SH-SY5Y (cell line): ENCODE measurements around the gene S100A14.

ENCODE experiments used
- GATA2 ChIP-seq: IDR thresholded peaks from 2 replicates; pipeline ENCODE4 v1.6.1; 2011; ENCODE audit warnings: mild to moderate bottlenecking, low read depth, low read length
- GATA3 ChIP-seq: IDR thresholded peaks from 2 replicates; pipeline ENCODE4 v1.6.1; 2011; ENCODE audit warnings: low read depth, mild to moderate bottlenecking, low read length, moderate library complexity

The S100A14 gene

DNA sequence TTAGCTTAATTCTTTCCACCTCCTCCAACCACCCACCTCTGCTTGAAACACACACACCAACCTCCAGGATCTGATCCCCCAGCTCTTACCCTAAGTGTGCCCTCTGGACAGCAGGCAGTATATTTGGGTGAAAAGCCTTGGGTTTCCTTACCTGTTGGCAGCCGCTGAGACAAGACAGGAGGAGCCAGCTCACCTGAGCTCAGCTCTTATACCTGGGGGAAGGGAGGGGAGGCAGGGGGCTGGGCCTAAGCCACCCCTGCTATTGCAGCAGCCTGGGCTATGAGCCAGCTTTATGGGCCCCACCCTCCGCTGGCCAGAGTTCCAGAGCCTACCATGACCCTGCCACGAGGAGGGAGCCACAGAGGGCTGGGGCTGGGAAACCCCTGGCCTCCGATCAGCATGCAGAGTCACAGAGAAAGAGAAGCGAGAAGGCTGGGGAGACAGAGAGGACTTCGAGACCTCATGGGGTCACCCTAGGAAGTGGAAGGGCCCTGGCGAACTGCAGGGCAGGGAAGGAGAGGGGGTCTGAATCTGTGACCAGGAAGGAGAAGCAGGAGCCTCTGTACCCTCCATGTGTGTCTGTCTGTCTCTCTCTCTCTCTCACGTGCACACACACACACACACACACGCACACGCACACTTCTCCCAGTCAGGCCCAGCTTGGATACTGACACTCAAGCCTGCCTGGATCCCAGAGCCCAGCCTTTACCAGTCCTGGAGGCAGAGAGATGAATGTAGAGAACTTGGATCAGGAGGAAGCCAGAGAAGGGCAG lies at the start of gene S100A14:
Gene S100A14, minus strand, starts transcription at position 182 of the 773 bp plus-strand sequence. CDS start 467 bp downstream, outside the sequence.
- no peak for TF ChIP-seq GATA3
- TF ChIP-seq GATA2, result no peak

DNA sequence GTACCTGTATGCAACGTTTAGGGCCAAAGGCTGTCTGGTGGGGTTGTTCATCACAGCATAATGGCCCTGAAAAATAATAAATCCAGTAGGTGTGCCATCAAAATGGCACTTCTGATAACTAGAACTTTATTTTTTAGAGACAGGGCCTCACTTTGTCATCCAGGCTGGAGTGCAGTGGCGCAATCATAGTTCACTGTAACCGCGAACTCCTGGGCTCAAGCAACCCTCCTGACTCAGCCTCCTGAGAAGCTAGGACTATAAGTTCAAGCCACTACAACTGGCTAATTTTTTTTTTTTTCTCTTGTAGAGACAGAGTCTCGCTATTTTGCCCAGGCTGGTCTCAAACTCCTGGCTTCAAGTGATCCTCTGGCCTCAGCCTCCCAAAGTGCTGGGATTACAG lies 47.1 kb upstream of the S100A14 start:
- TF ChIP-seq GATA2 (no peak), GATA3 (no peak)

DNA sequence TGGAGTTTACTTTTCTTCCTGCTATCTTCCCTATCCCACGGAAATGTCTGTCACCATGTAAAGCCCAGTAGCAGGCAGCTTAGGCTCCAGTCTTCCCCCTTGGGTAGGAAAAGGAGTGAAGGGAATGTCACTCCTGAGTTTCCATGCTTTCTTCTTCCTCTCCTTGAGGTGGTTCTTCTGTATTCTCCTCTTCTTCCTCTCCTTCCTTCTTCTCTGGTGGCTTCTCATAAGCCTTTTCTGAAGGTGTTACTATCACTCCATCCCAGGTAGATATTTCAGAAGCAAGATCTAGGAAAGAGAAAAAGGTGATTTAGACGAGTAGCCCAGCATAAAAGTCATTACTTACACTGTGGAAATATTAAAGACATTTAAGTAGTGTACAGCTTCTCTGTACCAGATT lies 46.1 kb upstream of the S100A14 start:
- TF ChIP-seq GATA2 (no peak), GATA3 (no peak)

DNA sequence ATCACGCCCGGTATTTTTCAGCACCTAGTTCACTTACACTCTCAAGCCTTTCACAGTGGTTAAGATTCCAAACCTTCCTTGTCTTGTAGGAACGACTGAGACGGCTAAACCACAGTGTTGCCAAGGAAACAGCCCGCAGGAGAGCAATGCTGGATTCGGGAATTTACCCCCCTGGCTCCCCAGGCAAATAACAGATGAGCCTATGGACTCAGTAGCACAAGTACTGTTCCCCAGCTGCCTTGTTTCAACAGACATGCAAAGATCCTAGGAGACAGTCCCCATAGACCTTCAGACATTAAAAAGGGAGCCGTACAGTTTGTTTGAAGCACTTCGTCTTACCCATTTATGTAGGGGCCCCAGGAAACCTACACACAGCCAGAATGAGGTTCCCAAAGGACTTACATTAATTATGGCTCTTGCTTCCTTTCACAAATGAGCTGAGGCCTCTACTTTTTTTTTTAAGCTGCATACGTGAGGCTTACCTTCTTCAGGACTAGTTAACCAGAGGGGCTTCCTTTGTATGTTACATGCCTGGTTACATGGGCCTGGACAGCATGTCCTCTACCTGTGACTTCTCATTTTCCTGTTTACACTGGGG lies 45.1 kb upstream of the S100A14 start:
- no peak for TF ChIP-seq GATA2
- TF ChIP-seq GATA3, result no peak

DNA sequence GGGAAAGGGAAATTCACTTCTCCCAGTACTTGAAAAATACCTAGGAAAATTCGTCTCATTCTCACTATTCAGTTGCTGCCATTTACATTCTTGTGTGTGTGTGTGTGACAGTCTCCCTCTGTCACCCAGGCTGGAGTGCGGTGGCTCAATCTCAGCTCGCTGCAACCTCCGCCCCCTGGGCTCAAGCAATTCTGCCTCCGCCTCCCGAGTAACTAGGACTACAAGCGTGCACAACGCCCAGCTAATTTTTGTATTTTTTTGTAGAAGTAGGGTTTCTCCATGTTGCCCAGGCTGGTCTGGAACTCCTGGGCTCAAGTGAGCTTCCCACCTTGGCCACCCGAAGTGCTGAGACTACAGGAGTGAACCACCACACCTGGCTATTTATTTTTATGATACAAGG lies 43.5 kb upstream of the S100A14 start:
- TF ChIP-seq GATA2 (no peak), GATA3 (no peak)

DNA sequence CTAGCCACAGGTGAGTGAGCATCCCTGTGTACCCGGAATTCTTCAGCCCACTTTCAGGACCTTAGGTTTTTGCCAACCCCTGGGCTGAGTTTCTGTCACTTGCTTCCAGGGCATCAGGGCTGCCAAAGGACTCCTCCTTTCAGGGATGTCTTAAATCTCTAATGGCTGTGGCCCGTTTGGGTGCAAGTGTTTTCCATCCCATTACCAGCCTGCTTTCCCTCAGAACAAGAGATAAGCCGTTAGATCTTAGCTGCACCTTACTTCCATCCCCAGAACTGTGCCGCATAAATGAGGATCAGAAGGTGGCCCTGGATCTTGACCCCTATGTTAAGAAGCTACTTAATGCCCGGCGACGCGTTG lies 43.0 kb upstream of the S100A14 start:
- TF ChIP-seq GATA3 (no peak), GATA2 (no peak)

DNA sequence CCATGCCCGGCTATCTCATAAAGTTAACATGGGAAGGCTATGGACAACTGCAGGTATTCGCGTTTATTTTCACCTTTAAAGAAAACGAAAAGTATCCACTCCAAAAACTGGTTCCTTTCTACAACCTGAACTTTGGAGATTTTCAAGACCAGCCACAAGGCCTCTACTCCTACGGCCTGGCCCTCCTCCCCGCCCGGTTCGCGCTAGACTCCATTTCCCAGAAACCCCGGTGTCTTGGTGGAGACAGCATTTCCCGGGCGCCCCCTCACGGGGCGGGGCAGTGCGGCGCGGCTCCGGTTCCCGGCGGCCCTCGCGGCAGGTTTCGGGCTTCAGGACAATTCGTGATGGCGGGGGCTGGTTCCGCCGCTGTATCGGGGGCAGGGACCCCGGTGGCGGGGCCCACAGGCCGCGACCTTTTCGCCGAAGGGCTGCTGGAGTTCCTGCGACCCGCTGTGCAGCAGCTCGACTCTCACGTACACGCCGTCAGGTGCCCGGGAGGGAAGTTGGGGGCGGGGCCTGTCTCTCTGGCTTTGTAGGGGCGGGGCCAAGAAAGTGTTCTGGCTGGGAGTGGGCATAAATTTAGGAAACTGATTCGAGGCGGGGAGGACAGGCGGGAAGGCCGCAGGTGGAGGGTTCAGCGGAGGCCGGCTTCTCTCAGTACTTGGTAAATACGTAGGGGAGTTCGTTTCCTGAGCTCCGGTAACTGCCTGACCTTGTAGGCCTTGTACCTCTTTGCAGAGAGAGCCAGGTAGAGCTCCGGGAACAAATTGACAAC lies 42.5 kb upstream of the S100A14 start, which contains the start of gene SNAPIN:
Gene SNAPIN, plus strand, starts transcription at position 304 of the 775 bp plus-strand sequence. Its CDS starts 41 bp downstream, at position 345.
- TF ChIP-seq GATA3, result no peak
- TF ChIP-seq GATA2, result no peak

DNA sequence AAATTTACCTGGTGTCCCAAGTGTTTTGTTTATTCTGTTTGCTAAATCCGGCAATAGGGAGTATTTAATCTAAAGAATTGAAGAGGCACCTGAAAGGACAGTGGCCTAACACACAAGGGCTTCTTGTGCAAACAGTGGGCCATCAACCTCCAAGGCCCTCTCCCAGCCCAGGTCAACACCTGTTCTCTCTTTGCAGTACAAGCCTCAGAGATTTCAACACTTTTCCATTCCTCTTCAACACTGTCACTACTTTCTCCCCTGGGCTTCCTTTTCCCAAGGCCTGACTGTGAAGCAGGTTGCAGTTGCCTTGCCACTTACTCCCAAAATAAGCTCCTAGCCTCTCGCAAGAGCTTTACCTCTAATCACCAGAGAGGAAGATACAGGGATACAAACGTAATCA lies 39.2 kb upstream of the S100A14 start:
- TF ChIP-seq GATA3 (no peak), GATA2 (no peak)

DNA sequence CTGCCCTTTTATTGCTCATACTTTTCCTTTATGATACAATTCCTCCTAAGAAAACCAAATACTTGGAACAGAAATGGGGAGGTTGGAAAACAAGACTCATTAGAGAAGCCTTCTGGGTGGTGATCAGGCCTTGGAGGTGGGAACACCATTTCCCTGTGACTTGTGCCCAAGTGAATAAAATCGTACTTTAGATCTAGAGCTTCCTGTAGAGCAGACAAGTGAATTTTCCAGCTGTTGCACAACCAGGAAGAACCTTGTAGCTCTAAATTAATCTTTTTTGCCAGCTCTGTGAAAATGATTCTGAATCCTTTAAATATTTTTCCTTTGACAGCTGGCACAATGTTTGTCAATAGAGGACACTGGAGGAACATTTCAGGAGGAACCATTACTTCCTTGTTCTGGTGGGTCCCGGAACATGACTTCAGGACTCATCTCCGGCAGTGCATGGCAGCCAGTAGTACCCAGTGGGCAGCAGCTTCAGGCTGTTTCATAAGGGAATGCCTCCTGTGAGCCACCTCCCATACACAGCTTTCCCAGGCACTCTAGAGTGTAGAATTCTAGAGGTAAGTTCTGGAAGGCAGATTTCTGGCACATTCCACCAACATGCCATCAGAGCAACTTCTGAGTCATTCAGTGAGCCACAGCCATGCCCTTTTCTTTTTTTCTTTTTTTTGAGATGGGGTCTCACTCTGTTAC lies 36.8 kb upstream of the S100A14 start:
- TF ChIP-seq GATA3, result no peak
- TF ChIP-seq GATA2, result no peak

DNA sequence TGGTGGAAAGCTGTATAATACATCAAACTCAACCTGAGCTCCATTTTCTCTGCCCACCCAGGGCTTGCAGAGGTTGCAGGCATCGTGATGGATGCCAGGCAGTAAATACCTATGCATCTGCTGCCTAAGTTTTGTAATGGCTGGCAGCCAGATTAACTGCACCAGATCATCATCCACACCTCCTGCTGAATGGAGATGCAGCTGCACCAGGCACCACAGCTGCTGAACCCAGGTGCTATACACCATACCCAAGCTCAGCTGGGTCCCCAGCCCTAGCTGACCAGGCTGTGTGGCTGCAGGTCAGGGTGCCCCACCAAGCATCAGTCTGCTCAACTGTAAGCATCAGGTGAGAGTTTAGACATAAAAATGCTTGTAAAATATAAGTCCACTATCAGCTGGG lies 35.6 kb upstream of the S100A14 start:
- no peak for TF ChIP-seq GATA3
- no peak for TF ChIP-seq GATA2

DNA sequence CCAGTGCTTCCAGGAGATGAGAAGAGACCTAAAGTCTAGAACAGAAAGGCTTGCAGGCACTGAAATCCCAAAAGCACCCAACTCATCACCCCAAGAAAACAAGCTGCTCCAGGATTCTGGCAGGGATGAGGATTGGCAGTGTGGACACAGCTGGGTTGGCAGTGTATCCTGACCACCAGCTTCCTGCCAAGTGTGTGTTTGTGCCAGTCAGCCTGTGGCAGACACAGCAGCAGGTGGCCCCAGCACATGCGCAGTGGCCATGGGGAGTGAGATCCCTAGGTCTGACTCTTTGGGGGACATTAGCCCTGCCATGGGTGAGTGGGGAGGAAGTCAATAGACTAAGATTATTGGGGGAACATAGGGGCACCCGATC lies 33.7 kb upstream of the S100A14 start:
- TF ChIP-seq GATA2 (no peak), GATA3 (no peak)

DNA sequence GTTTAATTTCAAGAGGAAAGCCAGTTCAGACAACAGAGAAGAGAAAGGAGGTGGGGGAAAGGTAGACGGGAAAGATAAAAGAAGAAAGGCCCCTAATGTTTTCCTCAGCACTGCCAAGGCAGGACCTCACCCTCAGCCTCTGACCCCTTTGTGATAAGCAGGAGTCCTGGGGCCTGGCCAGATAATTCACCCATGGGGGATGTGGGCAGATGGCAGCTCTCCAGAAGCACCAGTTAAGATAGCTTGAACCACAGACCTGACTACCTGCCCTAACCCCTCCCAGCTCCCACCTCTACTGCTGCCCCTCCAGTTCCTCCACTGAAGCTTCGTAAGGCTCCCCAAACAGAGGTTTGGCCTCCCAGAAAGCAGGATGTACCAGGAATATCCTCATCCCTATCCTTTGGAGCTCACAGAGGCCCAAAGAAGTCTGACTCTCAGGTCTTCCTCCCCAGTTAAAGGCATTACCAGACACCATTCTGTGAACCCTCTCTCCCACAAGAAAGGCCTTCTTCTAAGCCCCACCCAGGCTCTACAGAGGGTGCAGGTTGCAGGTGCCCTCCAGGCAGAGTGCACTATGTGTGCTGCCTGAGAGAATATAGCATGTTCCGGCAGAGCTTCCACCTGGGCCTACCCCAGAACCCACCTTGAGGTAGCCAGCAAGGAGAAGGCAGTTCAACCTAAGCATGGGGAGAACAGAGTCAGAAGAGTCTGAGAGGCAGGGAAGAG lies 33.2 kb upstream of the S100A14 start:
- TF ChIP-seq GATA3 (no peak), GATA2 (no peak)

DNA sequence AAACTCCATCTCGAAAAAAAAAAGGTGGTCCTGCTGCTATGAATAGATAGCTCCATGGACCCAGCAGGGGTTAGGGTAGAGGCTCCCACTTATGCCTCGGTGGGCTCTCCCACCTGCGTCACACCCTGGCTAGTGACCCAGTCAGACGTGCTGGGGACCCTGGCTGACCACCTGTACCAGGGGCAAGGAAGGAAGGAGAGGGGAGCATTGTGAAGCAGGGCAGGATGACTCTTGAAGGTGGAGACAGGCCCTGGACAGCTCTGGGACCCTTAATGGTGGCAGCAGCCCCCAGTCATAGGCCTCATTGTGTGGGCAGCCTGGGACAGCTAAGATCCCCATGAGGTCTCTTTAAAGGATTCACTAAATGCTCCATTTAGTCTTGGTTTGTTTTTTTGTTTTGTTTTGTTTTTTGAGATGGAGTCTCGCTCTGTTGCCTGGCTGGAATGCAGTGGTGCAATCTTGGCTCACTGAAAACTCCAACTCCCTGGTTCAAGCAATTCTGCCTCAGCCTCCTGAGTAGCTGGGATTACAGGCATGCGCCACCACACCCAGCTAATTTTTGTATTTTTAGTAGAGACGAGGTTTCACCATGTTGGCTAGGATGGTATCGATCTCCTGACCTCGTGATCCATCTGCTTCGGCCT lies 32.0 kb upstream of the S100A14 start:
- no peak for TF ChIP-seq GATA3
- TF ChIP-seq GATA2, result no peak
